Adrenal gland (tissue), 5 donors: Measurements from ENCODE around the gene DLK1.

Experiments
- CTCF ChIP-seq, 6 experiments: fragments of 450-650 bp in 4 of 6; fragments of 200-600 bp in 2 of 6; sonication (generic) in 1 of 6; IDR thresholded peaks; 1 replicate in 5 of 6; 2 replicates in 1 of 6; pipeline versions ENCODE4 v1.5.1 to v1.8.0; 2016 to 2021; ENCODE audit warnings: antibody characterized with exemption in 6 of 6, mild to moderate bottlenecking in 2 of 6, moderate library complexity in 1 of 6
- POLR2A ChIP-seq, 2 donors: fragments of 450-650 bp; IDR thresholded peaks; one replicate each; pipeline ENCODE4 v1.6.1; 2017; ENCODE audit warnings: antibody characterized with exemption in 2 of 2, mild to moderate bottlenecking in 2 of 2, moderate library complexity in 1 of 2
- donor health status: DM: no; HTN: no; CAD: no.

- TF ChIP-seq CTCF (IDR thresholded peaks at IDR 0.05) (no peak), POLR2A (IDR thresholded peaks at IDR 0.05) (no peak)
These were observed 55.3 kb downstream of the DLK1 start for GRCh38 chr14:100781952-100782351.
